Spleen (tissue), 7 donors: ENCODE measurements around the gene PTPRM.

ENCODE experiments used
- POLR2A ChIP-seq, 3 donors: fragments of 450-650 bp; IDR thresholded peaks; one replicate each; pipeline ENCODE4 v1.5.1; 2017; ENCODE audit warnings: antibody characterized with exemption in 3 of 3, mild to moderate bottlenecking in 1 of 3
- POLR2AphosphoS5 ChIP-seq, 3 donors: sonication (generic); formaldehyde crosslinking; IDR thresholded peaks; one replicate each; pipeline ENCODE4 v1.5.1; 2017; ENCODE audit warnings: antibody characterized with exemption in 3 of 3
- TF ChIP-seq, protein P1 (sequence below), 11 experiments: fragments of 200-600 bp in 7 of 11; fragments of 450-650 bp in 4 of 11; sonication (generic) in 4 of 11; IDR thresholded peaks in 8 of 11; conservative IDR thresholded peaks in 3 of 11; 1 replicate in 7 of 11; 2 replicates in 4 of 11; pipeline versions ENCODE4 v1.4.0 to v1.8.0; 2016 to 2021; ENCODE audit warnings: antibody characterized with exemption in 11 of 11, inconsistent platforms in 4 of 11, mild to moderate bottlenecking in 1 of 11
- donor health status: DM: no; HTN: no; CAD: no; lungs with moderate emphysema.
- donor health status: DM: no; HTN: no; CAD: no.
- donor health status: DM: no; HTN: no; CAD: no.

DNA sequence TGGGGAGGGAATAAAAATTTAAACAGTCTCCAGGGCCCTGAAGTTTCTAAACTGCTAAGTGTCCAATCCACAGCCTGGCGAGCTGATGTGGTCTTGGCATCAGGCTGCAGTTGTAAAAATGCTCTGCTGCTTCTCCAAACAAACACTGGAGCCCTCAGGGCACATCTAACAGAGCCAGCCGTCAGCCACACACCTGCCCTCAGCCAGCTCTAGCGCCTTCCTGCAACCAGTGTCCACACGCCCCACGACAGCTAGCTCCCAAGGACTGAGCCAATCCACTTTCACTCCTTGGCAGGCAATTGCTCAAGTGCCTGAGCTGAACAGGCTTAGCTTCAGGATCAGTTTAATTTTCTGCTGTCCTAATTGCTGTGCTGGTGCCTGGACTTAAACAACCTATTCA is 595.7 kb downstream of the PTPRM start:
- TF ChIP-seq, protein P1, sequence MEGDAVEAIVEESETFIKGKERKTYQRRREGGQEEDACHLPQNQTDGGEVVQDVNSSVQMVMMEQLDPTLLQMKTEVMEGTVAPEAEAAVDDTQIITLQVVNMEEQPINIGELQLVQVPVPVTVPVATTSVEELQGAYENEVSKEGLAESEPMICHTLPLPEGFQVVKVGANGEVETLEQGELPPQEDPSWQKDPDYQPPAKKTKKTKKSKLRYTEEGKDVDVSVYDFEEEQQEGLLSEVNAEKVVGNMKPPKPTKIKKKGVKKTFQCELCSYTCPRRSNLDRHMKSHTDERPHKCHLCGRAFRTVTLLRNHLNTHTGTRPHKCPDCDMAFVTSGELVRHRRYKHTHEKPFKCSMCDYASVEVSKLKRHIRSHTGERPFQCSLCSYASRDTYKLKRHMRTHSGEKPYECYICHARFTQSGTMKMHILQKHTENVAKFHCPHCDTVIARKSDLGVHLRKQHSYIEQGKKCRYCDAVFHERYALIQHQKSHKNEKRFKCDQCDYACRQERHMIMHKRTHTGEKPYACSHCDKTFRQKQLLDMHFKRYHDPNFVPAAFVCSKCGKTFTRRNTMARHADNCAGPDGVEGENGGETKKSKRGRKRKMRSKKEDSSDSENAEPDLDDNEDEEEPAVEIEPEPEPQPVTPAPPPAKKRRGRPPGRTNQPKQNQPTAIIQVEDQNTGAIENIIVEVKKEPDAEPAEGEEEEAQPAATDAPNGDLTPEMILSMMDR (IDR thresholded peaks at IDR 0.05 in 8 of 11, conservative IDR thresholded peaks at IDR 0.05 in 3 of 11) = no peak
- TF ChIP-seq POLR2A (IDR thresholded peaks at IDR 0.05) (no peak), POLR2AphosphoS5 (IDR thresholded peaks at IDR 0.05) (no peak)
